GM12892 (cell line): ENCODE data around the gene CERS6.

Source experiments
- DNase-seq: peaks from one replicate; pipeline ENCODE4 v3.0.0; 2011; ENCODE audit not compliant: insufficient read length
- FAIRE-seq: peaks from 2 replicates; lab custom pipeline; 2011; peaks lifted over from hg19 to GRCh38; lab: Jason Lieb, UNC
- POLR2A ChIP-seq: IDR thresholded peaks from 2 replicates; pipeline ENCODE4 v1.6.1; 2011; ENCODE audit warnings: low read depth, low read length, control low read depth
- POLR2AphosphoS5 ChIP-seq: IDR thresholded peaks from 2 replicates; pipeline ENCODE4 v1.6.1; 2011; ENCODE audit warnings: low read depth, low read length, control low read depth
- TAF1 ChIP-seq: IDR thresholded peaks from 2 replicates; pipeline ENCODE4 v1.6.1; 2011; ENCODE audit warnings: low read depth, mild to moderate bottlenecking, control low read depth, low read length, borderline replicate concordance

The CERS6 gene

GRCh38 chr2:168692132-168692744 lies 236.2 kb downstream of the CERS6 start:
- no peak for DNase-seq
- TF ChIP-seq POLR2AphosphoS5, result no peak
- no peak for TF ChIP-seq POLR2A
- TF ChIP-seq TAF1, result no peak
- peak; percentile 80 for FAIRE-seq

- no peak for TF ChIP-seq POLR2AphosphoS5
- no peak for TF ChIP-seq POLR2A
- TF ChIP-seq TAF1, result no peak
- no peak for DNase-seq
Measured at GRCh38 chr2:168694173-168694572, 238.1 kb downstream of the CERS6 start.

GRCh38 chr2:168694866-168695265 lies 238.8 kb downstream of the CERS6 start:
- TF ChIP-seq POLR2AphosphoS5 (no peak), POLR2A (no peak), TAF1 (no peak)
- no peak for DNase-seq
- no peak for FAIRE-seq

More at GRCh38 chr2:168694173-168694572, 238.1 kb downstream of the CERS6 start:
- no peak for FAIRE-seq

- no peak for DNase-seq
- no peak for FAIRE-seq
- TF ChIP-seq POLR2AphosphoS5 (no peak), TAF1 (no peak), POLR2A (no peak)
Measured at GRCh38 chr2:168697668-168698121, 241.6 kb downstream of the CERS6 start.

- FAIRE-seq (no peak), DNase-seq (no peak)
- no peak for TF ChIP-seq POLR2A
- TF ChIP-seq POLR2AphosphoS5, result no peak
- TF ChIP-seq TAF1, result no peak
Measured at GRCh38 chr2:168698969-168699368, 242.9 kb downstream of the CERS6 start.

GRCh38 chr2:168699844-168700417 lies 243.9 kb downstream of the CERS6 start:
- FAIRE-seq, result no peak
- TF ChIP-seq TAF1, result no peak
- no peak for TF ChIP-seq POLR2AphosphoS5
- TF ChIP-seq POLR2A, result no peak
- no peak for DNase-seq

GRCh38 chr2:168700615-168701245 lies 244.7 kb downstream of the CERS6 start:
- no peak for TF ChIP-seq POLR2AphosphoS5
- TF ChIP-seq POLR2A, result no peak
- TF ChIP-seq TAF1, result no peak
- no peak for DNase-seq
- no peak for FAIRE-seq

- TF ChIP-seq POLR2AphosphoS5 (no peak), TAF1 (no peak), POLR2A (no peak)
- DNase-seq (no peak), FAIRE-seq (no peak)
Measured at GRCh38 chr2:168702579-168702978, 246.5 kb downstream of the CERS6 start.

- FAIRE-seq, result no peak
- no peak for DNase-seq
- TF ChIP-seq POLR2AphosphoS5 (no peak), POLR2A (no peak), TAF1 (no peak)
Measured at GRCh38 chr2:168703926-168704325, 247.9 kb downstream of the CERS6 start.

- DNase-seq (no peak), FAIRE-seq (no peak)
- TF ChIP-seq TAF1 (no peak), POLR2AphosphoS5 (no peak), POLR2A (no peak)
Measured at GRCh38 chr2:168705534-168706470, 249.7 kb downstream of the CERS6 start.

GRCh38 chr2:168706806-168707205 lies 250.7 kb downstream of the CERS6 start:
- DNase-seq, result no peak
- FAIRE-seq, result no peak

More at GRCh38 chr2:168706806-168707205, 250.7 kb downstream of the CERS6 start:
- TF ChIP-seq TAF1, result no peak
